SKM-1 treated with dmso at 0.1 percent for 144 hours (cell line): Measurements from ENCODE around the gene CAPN2.
A peak's percentile ranks its signal among the peaks of the same experiment; 100 is the strongest.
"Not testable (repeated sequence)": the region's sequence is repeated elsewhere in the genome, so short reads cannot be mapped to it uniquely, and the experiment has no call there.

Experiments used
- DNase-seq: peaks from one replicate; lab custom pipeline; 2025; ENCODE audit not compliant: unreplicated experiment; lab: John Stamatoyannopoulos, UW

CAPN2 gene

DNA sequence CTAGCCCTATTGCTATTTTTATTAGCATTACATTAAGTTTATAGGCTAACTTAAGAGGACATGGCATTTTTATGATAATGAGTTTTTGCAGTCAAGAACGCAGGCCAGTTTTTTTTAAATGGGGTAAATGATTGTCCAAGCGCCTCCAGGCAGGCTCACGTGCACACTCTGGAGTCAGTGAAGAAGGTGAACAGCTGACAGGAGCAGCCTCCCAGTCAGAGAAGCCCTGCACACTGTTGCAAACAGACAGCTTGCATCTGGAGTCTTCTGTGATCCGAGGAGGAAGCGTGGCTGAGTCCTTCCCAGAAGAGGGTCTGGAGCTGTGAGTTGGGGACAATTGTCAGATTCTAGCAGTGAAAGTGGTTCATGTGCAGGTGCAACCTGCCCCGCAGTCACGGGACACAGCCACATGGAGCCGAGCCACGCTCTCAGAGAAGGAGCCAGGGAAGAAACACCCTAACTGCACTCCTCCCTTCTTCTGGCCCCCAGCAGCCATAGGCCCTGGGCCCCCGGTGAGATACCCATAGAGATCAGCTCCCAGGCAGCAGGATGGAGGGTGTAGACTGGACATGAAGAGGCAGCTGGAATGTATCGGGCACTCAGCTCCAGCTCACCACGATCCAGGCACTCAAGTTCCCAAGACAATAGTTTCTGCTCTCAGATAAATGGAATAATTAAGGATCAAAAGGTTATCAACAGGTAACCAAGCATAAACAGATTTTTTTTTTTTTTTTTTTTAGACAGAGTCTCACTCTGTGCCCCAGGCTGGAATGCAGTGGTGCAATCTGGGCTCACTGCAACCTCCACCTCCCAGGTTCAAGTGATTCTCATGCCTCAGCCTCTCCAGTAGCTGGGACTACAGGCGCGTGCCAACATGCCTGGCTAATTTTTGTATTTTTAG, 26.4 kb downstream of the CAPN2 start:
- no peak for DNase-seq

DNA sequence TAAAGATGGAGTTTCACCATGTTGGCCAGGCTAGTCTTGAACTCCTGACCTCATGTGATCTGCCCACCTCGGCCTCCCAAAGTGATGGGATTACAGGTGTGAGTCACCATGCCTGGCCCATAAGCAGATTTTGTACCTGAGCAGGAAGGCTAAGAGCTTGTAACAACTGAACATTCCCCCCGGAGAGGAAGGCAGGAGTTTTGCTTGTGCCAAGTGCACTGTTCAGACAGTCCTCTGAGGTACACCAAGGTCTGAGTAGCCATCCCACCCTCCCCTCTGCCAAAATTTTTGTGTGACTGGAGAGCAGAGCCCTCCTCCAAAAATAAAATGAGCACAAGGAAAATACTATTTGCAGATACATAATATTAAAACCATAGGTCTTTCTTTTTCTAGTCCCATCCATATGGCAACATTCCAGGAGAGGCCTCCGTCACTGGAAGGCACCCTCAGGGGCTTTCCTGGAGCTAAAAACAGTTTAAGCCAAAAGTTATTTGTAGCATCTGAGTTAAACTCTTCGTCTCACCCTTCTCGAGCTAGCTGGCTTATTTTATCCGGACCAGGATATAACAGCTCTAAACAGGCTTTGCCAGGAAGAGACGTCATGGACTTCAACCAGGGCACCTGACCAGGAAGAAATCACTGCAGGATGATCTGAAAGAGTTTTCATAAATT, 27.2 kb downstream of the CAPN2 start:
- DNase-seq = no peak

DNA sequence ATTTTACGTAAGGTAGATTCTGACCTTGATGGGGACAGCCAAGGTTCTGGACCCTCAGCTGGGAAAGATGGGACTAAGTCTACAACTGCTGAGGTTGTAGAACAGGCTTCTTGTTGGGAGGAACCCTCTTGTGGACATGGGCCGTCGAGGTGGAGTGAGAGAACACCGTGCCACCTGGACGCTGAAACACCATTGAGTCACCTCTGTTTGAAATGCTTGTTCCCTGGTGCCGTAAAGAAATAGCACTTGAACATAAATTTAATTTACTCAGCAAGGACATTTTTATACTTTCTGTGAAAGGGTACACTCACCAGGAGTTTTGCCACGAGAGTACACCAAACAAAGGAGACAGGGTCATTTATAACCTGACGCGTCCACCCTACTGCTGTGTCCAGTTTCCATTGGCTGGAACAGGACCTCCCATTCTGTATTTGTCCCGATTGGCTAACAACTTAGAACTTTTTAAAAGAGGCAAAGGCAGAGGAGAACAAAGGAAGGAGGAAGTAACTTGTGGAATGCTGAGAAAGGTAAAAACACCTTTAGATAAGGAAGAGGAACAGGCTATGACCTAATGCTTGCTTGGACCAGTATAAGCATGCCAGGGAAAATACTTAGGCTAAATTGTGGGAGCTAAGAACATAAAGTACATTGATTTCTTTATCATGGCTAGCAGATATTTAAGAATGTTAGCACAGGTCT, 27.8 kb downstream of the CAPN2 start:
- not testable (repeated sequence) for DNase-seq

DNA sequence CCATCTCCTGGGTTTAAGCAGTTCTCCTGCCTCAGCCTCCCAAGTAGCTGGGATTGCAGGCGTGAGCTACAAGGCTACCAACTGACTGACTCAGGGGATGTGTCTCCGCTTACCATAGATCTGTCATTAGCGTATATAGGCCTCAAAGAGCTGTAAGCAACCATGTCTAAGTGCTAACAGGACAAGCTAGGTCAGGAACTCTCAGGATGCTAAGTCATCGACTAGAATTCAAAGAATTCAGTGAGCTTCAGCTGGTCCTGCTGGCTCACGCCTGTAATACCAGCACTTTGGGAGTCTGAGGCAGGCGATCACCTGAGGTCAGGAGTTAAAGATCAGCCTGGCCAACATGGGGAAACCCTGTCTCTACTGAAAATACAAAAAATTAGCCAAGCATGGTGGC, 29.5 kb downstream of the CAPN2 start:
- no peak for DNase-seq

DNA sequence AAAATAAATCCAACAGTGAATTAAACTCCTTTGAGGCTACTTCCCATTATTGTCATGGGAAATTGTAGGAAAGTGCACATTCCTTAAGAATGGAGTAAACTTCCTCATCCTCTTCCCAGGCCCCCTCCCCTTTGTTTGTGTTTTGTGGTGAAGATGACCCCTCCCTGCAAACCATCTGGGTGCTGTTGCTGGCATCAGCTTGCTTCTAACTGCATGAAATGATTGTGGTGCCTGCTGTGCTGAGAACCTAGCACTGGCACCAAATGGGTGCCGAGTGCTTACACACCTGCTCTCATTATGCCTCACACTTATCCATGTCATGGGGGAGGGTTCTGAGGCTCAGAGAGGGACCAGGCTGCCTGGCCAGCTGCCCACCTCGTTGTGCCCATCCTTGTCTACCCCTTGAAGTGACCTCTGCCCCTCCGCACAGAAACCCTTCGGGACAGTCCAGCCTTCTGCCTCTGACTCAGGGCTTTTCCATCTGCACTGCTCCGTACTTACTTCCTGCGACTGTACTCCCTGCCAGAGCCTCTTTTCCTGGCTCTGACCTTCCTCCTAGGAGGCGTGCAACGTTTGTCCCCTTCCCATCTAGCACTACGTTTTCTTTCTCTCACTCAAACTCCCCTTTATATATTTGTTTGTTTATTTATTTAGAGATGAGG, 30.6 kb downstream of the CAPN2 start:
- DNase-seq = no peak

DNA sequence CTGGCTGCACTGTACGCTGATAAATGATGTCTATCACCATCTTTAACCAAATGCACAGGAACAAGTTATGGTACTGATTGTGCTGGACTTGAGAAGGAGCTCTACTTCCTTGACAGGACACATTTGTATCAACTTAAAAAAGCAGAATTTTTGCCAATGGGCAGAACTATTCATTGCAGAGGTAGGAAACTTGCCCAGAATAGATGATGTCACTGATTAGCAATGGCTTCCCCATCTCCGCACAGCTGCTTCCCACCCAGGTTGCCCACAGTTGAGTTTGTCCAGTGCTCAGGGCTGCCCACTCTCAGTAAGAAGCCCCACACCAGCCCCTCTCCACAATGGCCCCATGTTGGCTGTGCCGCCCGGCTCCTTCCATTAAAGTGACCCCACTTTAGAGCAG, 33.4 kb downstream of the CAPN2 start:
- no peak for DNase-seq

DNA sequence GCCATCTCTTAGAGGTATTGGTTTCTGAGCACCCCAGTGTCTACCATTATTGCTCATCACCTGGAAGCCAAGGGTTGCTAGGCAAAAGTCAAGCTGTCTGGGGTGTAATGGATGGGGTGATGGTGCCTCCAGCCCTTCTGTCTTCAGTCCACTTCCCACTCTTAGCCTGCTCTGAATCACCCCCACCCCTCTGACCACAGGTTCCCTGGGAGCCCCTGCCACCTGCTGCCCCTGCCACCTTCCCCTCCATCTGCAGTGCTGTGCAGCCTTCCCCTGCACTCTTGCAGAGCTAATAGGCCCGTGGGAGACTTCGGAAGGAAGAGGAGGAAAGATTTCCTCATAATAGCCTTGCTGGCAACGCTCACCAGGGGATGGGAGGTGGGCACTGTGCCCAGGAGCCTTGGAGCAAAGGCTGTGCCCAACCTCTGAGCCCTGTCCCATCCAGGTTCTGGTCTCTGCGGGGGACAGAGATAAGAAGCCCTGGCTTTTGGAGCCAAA, 35.5 kb downstream of the CAPN2 start:
- DNase-seq = no peak

DNA sequence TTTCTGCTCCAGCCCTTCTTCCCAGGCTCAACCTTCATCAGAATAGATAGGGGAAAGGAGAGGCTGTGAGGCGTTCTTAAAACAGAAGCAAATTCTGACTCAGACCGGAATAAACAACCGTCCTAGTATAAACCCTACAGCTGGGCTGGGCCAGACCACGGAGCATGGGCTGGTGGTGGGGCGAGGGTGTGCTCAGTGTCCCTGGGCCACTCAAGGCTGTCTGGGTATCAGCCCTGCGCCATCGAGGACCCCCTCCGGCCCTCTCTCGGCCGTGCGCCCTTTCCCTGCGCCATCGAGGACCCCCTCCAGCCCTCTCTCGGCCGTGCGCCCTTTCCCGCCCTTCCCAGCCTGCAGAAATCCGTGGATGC, 36.0 kb downstream of the CAPN2 start:
- no peak for DNase-seq

DNA sequence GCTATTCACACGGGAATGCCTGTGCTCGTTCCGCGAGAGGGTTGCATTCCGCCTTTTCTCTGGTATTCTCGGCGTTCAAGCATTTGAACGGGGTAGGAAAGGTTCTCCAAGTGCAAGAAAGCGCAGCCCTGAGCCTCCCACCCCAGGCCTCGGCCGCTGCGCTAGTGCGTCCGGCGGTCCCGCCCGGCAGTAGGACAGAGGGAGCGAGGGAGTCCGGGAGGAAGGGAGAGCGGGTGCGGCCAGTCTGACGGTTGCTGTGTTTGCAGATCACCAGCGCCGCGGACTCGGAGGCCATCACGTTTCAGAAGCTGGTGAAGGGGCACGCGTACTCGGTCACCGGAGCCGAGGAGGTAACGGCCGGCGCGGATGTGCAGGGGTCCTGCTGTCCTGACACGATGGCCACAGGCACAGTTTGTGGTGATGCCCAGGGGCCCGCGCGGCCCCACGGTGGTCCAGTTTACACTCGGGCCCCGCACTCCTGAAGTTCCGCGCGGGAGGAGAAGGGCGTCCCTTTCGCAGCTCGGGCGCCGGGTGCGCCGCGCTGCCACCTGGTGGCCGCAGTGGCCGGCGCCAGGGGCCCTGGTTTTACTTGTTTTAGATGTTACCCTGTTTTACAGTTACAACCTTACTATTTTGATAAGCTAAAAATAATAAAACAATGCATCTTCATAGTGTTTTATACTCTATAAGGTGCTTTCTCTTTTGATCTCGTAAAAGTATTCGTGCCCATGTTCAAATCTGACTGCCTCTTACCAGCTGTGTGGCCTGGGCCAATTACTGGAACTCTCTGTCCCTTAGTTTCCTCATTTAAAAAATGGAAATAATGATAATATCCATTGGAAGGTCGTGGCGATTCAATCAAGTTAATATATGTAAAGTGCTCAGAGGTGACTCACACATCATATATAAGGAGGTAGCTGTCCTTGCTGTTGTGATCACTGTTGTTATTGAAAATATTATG, 36.7 kb downstream of the CAPN2 start:
- DNase-seq = peak; percentile 40

DNA sequence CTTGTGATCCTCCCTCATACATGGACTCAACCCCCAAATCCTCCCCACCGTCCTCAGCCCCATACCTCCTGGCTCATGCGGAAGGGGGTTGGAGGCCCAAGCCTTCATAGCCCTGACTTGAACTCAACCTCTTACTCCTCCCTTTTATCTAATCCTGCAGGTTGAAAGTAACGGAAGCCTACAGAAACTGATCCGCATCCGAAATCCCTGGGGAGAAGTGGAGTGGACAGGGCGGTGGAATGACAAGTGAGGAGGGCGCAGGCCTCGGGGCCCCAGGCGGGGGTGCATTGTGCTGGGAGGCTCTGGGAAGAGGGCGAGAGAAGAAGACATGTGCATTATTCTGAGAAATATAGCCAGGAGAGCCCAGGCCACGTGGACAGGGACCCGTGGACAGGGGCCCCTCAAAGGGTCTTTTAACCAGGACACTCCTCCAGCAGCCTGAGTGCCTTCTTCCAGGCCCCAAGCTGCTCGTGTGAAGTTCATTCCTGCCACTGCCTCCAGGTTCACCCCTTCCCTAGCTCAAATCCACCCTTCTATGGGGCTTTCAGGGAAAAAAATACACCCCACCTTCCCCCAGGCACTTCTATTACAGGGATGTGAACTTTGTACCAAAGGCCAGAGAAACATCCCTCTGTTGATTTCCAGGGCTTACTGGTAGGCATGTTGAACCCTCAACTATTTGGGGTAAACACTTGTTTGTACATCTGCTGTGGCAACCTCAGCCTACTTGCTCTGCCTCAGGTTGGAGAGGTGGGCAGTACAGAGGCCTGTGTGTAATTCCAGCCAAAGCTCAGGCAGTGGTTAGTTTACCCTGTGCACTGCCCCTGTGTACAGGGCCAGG, 38.6 kb downstream of the CAPN2 start:
- no peak for DNase-seq

DNA sequence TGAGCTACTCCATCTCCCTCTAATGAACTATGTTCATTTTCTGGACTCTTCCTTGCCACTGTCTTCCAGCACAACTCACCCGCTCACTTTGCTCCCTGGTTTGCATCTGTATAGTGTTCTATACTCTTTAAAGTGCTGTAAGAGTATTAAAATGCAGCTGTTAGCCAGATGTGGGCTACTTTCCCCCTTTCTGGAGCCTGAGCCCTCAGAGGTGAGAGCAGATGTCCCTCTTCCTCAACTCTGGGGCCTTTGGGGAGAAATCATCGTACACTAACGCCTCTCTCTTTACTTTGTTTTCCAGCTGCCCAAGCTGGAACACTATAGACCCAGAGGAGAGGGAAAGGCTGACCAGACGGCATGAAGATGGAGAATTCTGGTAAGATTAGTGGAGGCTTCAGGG, 39.4 kb downstream of the CAPN2 start:
- DNase-seq = no peak

DNA sequence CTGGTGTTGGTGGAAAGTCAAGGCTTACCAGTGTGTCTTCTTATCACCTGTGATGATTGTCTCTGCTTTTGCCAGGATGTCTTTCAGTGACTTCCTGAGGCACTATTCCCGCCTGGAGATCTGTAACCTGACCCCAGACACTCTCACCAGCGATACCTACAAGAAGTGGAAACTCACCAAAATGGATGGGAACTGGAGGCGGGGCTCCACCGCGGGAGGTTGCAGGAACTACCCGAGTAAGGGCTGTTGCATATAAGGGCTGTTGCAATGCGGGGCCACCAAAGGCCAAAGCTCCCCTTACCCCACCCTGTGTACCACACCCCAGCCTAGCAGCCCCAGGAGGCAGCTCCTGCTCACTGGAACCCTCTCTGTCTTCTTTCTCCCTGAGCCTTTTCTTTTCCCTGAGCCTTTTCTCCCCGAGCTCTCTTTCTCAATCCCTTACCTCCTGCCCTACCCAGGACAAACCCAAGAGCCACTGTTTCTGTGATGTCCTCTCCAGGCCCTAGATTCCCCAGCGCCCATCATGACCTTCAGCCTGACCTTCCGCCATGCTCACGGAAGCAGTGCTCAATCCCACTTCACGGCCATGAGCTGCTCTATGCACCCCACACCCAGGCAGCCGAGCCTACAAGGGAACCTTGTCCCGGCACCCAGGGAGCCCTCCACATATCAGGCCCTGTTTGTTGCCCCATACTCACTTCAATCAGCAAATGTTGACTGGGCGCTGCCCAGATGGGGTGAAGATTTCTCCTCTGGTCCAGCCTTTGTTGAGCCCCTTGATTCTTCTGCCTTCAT, 40.6 kb downstream of the CAPN2 start:
- DNase-seq = no peak

DNA sequence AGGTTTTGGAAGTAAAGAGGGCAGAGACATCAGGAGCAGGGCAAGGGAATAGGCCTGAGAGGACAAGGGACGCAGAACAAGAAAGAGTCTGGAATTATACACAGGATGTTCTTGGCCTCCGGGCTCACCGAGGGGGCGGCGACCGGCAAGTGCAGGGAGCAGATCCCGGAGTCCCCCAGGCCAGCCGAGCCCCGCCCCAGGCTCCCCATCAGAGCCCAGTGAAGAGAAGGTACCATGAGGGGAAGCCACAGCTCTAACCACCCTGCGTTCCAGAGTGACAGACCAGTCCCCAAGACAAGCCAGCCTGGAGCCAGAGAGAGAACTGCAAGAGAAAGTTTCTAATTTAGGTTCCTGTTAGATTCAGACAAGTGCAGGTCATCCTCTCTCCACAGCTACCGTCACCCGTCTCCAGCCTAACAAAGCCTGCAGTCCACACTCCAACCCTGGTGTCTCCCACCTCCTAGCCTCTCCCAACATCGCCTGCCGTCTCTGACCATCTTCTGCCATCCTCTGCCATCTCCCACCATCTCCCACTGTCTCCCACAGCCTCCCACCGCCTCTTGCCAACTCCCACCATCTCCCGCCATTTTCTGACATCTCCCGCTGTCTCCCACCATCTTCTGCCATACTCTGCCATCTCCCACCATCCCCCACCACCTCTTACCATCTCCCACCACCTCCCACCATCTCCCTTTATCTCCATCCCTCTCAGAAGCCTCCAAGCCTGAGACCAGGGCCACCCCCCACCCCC, 42.5 kb downstream of the CAPN2 start:
- DNase-seq = no peak

DNA sequence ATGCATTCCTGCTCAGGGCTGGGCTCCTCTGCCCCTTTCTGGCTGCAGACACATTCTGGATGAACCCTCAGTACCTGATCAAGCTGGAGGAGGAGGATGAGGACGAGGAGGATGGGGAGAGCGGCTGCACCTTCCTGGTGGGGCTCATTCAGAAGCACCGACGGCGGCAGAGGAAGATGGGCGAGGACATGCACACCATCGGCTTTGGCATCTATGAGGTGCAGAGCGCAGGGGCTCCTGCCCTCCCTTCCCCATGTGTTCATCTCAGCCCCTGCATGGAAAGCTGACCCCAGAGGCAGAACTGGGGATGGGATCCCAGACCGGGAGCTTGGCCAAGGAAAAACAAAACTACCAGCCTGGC, 43.1 kb downstream of the CAPN2 start:
- no peak for DNase-seq

DNA sequence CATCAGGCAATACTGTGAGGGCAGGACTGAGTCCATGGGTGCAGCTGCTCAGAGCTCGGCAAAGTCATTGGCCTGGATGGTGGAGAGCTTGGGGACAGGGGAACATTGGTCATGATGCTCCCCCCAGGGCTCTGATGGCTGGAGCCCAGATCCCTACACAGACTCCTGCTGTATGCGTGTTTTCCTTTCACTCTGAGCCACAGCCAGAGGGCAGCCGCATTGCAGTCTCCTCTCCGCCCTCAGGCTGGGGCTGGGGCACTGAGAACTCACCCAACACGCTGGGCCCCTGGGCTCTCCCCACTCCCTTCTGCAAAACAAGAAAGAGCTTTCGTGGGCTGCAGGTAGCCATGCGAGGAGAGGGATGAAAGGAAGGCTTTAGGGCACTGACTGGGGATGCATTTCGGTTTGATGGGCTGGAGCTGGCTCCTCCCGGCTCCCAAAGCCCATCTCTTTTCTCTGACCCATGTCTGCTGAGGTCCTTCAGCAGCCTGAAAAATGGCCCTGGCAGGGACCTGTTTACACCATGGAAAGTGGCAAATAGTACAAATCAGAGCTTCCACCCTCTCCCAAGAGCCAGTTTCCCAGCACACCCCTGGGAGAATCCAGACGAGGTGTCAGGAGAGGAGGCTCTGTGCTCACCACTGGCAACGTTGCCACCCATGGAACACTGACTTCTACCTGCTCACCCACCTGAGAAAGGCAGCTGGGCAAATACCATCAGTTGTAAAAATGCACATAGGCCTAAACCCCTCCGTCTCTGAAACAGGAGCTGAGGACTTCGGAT, 43.8 kb downstream of the CAPN2 start:
- DNase-seq = no peak

DNA sequence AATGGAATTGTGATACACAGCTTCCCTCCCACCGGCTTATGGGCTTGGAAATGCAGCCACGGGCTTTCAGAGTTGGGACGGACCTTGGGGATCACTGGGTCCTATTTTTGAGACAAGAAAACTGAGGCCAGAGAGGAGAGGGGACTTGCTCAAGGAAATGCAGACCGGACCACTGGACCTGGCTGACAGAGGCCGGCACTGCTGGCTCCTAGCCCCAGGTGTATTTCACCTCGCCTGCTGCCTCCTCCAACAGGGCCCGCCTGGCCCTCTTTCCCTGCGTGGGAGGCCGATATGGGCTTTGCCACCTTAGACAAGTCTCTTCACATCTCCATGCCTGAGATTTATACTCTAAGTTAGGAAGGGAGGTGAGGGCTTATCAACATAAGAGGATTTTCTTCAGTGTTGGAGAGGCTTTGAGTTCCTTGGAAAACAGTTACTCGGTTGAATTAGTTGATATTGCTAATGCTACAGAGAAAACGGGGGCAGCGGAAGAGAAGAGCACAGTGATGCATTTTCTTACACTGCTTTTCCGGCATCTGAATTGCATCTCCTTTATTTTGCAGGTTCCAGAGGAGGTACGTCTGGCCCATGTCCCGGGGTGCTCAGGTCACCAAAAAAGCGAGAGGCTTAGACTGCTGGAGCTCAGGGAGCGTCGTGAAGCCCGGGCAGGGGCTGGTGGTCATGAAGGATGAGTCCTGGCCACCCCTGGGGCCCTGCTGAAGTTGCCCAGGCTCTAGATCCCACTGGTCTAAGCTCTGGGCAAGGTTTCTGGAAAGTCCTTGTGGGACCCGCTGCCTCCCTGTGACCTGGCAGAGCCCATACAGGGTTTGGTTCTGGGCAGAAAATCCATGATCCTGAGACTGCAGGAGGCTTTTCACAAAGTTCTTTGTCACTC, 44.7 kb downstream of the CAPN2 start:
- no peak for DNase-seq
